Measurements from ENCODE around the gene HS6ST3. TPM values are rescaled to one million over a fixed set of nuclear protein-coding genes. Genes with fewer than 3 reads are reported as not detected.

Gene HS6ST3
- total RNA-seq, 1 experiment from 2014 or later: 1.2 TPM

DNA sequence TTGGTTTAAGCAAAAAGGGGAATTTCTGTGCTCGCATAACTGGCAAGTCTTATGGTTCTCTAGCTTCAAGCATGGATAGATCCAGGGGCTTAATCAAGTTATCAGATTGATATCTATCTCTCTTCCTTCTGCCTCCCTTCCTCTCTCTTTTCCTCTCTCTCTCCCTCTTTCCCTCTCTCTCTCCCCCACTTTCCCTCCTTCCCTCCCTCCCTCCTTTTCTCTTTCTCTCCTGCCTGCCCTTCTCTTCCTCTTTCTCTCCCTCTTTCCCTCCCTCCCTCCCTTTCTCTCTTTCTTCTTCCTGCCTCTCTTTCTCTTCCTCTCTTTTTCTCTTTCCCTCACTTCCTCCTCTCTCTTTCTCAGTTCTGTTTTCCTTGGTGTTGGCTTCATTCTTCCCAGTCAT lies 195.8 kb downstream of the HS6ST3 start (continued):
- TF ChIP-seq, protein P1, sequence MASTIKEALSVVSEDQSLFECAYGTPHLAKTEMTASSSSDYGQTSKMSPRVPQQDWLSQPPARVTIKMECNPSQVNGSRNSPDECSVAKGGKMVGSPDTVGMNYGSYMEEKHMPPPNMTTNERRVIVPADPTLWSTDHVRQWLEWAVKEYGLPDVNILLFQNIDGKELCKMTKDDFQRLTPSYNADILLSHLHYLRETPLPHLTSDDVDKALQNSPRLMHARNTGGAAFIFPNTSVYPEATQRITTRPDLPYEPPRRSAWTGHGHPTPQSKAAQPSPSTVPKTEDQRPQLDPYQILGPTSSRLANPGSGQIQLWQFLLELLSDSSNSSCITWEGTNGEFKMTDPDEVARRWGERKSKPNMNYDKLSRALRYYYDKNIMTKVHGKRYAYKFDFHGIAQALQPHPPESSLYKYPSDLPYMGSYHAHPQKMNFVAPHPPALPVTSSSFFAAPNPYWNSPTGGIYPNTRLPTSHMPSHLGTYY (CRISPR knock-in tag; IDR thresholded peaks at IDR 0.05): no peak
- TF ChIP-seq SP1 (CRISPR knock-in tag; conservative IDR thresholded peaks at IDR 0.05) (no peak), GTF2I (CRISPR knock-in tag; conservative IDR thresholded peaks at IDR 0.05) (no peak)
- TF ChIP-seq, protein P2, sequence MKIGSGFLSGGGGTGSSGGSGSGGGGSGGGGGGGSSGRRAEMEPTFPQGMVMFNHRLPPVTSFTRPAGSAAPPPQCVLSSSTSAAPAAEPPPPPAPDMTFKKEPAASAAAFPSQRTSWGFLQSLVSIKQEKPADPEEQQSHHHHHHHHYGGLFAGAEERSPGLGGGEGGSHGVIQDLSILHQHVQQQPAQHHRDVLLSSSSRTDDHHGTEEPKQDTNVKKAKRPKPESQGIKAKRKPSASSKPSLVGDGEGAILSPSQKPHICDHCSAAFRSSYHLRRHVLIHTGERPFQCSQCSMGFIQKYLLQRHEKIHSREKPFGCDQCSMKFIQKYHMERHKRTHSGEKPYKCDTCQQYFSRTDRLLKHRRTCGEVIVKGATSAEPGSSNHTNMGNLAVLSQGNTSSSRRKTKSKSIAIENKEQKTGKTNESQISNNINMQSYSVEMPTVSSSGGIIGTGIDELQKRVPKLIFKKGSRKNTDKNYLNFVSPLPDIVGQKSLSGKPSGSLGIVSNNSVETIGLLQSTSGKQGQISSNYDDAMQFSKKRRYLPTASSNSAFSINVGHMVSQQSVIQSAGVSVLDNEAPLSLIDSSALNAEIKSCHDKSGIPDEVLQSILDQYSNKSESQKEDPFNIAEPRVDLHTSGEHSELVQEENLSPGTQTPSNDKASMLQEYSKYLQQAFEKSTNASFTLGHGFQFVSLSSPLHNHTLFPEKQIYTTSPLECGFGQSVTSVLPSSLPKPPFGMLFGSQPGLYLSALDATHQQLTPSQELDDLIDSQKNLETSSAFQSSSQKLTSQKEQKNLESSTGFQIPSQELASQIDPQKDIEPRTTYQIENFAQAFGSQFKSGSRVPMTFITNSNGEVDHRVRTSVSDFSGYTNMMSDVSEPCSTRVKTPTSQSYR (CRISPR knock-in tag; IDR thresholded peaks at IDR 0.05): no peak

DNA sequence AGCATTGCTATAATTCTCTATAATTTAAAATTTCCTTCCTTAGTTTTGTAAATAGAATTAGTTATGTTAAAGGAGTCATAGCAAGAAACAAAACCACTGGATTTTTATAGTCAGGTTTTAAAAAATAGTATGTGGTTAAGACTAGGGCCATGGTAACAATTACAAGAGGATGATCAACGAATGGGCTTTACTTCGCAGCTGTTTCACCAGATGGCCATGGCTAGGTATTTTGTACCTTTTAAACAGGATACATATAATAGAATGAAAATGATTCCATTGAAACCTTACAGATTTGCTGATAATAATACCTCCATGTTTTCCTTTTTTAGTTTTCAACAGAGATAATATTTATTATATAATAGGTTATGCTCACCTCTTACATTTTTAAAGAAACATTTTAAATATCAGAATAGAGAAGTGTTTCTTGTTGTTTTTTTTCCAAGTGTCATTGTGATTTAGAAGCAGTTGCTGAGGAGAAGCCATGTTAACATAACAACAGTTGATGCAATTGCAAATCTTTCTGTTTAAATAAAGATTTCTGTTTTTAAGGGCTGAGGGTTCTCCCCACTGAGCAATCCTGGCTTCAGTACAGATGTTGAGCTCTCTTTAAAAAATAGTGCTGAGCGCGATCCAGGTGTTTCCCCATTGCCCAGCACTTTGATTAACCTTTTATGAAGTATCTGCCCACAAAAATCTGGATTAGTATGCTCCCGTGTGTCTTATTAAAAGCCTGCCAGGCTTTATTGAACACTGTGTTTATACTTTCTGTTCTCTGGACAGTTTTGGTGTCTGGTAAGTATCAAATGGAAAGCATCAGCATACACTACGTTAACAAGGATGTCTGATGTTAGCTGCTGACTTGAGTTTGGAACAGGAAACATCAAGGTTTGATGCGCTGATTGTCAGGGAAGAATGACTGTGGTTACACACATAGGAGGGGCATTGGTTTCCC lies 205.3 kb downstream of the HS6ST3 start:
- H3K4me3 Mint-ChIP-seq: peak overlapping the region; percentile 30
- H3K27me3 Mint-ChIP-seq (ENCODE audit: low read depth): no peaks in the 10 kb centered on the region; the same call in 1 of the 2 replicates
- ChIA-PET CTCF (interaction anchor here (0.7 to 1.0 kb wide), 2 partner anchors 66 to 523 kb away, joined by 3 read pairs; no protein-coding TSS in a partner anchor), POLR2A (interaction anchor here (0.6 kb wide), 1 partner anchor 10 kb away, joined by 9 read pairs; no protein-coding TSS in a partner anchor)
- H3K27ac Mint-ChIP-seq: peak overlapping the region; percentile 97
- H3K9me3 Mint-ChIP-seq: peaks cover 18% of the 10 kb centered on the region
- peaks cover 62% of the 10 kb centered on the region for H3K4me1 Mint-ChIP-seq
- peaks cover 7% of the 10 kb centered on the region for H3K36me3 Mint-ChIP-seq
- DNase-seq (ENCODE audit: low spot score) (no peak), ATAC-seq (peak; percentile 88)
- no peak for TF ChIP-seq ZNF532 (CRISPR knock-in tag; IDR thresholded peaks at IDR 0.05; ENCODE audit: borderline replicate concordance)

DNA sequence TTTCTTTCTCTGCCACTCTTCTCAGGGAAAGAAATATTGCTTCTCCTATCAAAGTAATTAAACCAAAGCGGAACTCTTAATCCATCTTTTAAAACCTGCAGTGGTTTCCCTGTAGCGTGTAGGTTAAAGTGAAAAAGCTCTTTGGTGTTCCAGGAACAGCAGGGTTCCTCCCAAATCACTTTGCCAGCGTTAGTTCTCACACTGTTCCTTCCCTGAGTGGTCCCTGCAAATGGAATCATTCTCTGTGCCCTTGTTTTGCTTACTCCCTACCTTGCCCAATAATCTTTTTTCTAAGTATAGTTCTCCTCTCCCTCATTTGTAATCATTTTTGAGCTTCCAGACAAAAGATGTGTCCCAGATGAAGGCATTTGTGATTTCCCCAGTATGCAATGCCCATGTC lies 207.5 kb downstream of the HS6ST3 start:
- ChIA-PET CTCF (interaction anchor here (0.5 to 1.1 kb wide), 2 partner anchors 68 to 593 kb away, joined by 3 read pairs; no protein-coding TSS in a partner anchor), POLR2A (no interaction called here)
- no peaks in the 10 kb centered on the region for H3K27me3 Mint-ChIP-seq (ENCODE audit: low read depth)
- no peak for ATAC-seq
- no peak overlapping the region for H3K4me3 Mint-ChIP-seq
- H3K9me3 Mint-ChIP-seq: peaks cover 7% of the 10 kb centered on the region
- peaks cover 7% of the 10 kb centered on the region for H3K36me3 Mint-ChIP-seq
- H3K4me1 Mint-ChIP-seq: peaks cover 58% of the 10 kb centered on the region
- H3K27ac Mint-ChIP-seq: peak overlapping the region; percentile 12; the same call in 1 of the 2 replicates
- DNase-seq (ENCODE audit: low spot score): no peak
- no peak for TF ChIP-seq ARID4B (CRISPR knock-in tag; IDR thresholded peaks at IDR 0.05; ENCODE audit: borderline replicate concordance)
- no peak for TF ChIP-seq AR (CRISPR knock-in tag; IDR thresholded peaks at IDR 0.05)
- TF ChIP-seq PRRX2 (CRISPR knock-in tag; IDR thresholded peaks at IDR 0.05): no peak
- TF ChIP-seq, protein P3, sequence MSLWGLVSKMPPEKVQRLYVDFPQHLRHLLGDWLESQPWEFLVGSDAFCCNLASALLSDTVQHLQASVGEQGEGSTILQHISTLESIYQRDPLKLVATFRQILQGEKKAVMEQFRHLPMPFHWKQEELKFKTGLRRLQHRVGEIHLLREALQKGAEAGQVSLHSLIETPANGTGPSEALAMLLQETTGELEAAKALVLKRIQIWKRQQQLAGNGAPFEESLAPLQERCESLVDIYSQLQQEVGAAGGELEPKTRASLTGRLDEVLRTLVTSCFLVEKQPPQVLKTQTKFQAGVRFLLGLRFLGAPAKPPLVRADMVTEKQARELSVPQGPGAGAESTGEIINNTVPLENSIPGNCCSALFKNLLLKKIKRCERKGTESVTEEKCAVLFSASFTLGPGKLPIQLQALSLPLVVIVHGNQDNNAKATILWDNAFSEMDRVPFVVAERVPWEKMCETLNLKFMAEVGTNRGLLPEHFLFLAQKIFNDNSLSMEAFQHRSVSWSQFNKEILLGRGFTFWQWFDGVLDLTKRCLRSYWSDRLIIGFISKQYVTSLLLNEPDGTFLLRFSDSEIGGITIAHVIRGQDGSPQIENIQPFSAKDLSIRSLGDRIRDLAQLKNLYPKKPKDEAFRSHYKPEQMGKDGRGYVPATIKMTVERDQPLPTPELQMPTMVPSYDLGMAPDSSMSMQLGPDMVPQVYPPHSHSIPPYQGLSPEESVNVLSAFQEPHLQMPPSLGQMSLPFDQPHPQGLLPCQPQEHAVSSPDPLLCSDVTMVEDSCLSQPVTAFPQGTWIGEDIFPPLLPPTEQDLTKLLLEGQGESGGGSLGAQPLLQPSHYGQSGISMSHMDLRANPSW (CRISPR knock-in tag; conservative IDR thresholded peaks at IDR 0.05; ENCODE audit: low read depth): no peak
- TF ChIP-seq SMAD3 (CRISPR knock-in tag; IDR thresholded peaks at IDR 0.05; ENCODE audit: borderline replicate concordance): no peak

Data from WTC11 (cell line).